GM21381 (cell line): ENCODE data around the gene MEAF6.
A peak's percentile ranks its signal among the peaks of the same experiment; 100 is the strongest.

Experiments used
- ATAC-seq: cut with Tn5 transposase; IDR thresholded peaks from one replicate; pipeline ENCODE4 v1.9.1; 2021; ENCODE audit warnings: mild to moderate bottlenecking, moderate library complexity; ENCODE audit not compliant: unreplicated experiment

Gene MEAF6

DNA sequence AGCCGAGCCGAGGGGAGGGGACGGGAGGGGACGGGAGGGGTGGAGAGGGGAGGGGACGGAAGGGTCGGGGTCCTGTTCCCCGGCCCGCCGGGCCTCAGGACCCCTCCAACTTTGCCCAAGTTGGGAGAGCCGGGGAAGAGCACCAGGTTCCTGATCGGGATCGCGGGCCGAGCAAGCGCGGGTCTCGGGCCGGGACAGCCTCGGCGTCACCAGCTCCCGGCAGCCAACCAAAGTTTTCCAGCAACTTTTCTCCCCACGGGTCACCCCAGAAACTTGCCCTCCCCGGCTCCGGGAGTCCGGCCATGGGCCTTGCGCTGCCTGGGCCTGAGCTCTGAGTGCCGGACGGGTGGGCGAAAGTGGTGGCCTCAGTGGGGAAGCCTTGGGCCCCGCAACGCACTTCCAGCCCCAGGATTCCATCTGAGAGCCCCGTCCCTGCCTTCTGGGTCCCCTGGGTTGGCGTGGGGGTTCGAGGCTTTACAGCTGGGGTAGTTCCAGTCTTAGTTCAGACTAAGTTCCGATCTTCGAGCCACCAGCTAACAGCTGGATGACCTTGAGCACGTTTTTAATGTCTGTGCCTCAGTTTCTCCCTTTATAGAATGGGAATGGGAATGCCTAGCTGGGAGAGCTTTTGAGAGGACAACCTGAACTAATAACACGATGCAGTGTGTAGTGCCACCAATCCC, 39.7 kb downstream of the MEAF6 start:
- peak; percentile 1 for ATAC-seq

- ATAC-seq = peak; percentile 60
Observed at GRCh38 chr1:37474046-37474696, 40.4 kb downstream of the MEAF6 start, which contains the start of gene ZC3H12A. TSS of gene ZC3H12A (plus strand) at chr1:37474580. CDS start at chr1:37475497, 917 bp downstream.

GRCh38 chr1:37473431-37474045, 41.0 kb downstream of the MEAF6 start:
- no peak for ATAC-seq

DNA sequence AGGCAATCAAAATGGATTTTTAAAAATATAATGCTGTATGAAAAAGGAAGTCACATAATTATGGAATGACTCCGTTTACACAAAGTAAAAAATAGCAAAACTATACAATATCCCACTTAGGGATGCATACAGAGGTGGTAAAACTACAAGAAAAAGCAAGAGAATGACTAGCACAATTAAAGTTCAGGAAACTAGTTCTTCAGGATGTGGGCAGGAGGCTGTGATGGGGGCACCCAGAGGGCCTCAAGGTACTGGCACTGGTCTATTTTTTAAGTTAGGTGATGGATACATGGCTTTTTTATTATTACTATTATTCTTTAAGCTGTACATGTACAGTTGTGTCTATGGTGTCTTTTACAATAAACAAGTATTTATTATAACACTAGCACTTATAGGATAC, 41.6 kb downstream of the MEAF6 start:
- ATAC-seq = no peak

DNA sequence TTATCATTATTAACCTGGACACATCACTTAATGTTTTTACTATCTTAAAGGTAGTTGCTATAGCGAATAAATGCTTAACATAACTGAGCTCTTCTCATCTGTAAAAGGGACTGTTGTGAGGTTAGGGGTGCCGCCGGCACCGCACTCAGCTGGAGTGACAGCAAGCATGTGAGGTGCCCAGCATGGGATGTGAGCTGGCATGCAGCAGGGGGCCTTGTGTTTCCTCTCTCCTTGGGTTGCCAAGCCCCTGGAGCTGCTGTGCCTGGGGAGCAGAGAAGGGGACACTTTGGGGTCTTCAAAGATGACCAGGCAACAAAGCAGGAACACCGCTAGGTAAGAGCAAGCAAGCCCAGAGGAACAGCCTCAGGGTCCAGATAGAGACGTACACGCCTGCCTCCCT, 42.3 kb downstream of the MEAF6 start:
- ATAC-seq = no peak

DNA sequence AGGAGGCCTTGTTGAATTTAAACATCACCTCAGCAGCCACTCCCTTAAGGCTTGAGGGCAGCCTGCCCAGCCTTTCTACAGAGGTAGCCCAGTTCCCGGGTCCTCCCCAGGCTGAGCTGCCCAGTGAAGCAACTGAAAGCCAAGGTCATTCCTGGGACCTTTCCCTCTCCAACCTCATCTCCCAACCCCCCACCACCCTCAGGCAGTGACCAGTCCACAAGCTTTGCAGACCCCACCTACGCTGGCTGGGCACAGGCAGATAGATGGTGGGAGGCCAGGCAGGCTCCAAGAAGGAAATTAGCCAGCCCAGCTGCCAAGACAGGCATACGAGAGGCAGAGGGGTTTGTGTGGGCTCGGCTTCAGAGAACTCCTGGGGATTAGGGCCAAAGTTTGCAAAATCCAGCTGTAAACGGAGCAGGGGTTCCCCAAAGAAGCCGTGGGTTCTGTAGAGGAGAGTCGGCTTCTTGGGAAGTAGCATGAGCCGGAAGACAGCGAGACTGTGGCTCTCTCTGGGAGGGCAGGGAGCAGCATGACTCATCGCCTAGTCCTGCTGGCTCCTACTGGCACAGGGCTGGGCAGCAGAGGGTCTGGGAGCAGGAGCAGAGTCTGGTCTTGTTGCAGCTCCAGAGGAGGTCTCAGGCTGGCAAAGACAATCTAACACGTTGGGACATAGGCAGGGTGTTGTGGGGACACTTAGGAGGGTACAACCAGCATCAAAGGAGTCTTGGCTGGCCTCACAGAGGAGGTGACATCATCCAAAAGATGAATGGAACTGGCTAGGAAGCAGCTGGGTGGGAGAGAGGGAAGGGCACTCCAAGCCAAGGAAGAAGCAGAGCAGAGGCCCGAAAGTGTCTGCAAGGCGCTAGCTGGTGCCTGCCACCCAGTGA, 43.0 kb downstream of the MEAF6 start:
- no peak for ATAC-seq

GRCh38 chr1:37469386-37469785, 45.2 kb downstream of the MEAF6 start:
- ATAC-seq = no peak

DNA sequence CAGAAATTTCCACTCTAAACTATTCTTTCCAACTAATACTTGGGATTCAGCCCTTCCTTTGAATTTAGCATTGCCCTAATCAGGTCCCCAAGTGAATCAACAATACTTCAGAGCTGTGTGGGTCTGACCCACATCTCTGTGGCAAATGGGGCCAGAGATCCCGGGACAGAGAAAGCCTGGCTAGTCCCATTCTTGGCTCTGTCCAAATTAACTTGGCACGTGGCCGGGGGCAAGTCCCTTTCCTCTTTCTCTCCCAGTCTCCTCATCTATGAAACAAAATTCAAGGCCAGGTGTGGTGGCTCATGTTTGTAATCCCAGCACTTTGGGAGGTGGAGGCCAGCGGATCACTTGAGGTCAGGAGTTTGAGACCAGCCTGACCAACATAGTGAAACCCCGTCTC, 46.5 kb downstream of the MEAF6 start:
- ATAC-seq = no peak

GRCh38 chr1:37465593-37466517, 48.7 kb downstream of the MEAF6 start:
- no peak for ATAC-seq

GRCh38 chr1:37464443-37464842, 50.1 kb downstream of the MEAF6 start:
- ATAC-seq = no peak

GRCh38 chr1:37461698-37462436, 52.7 kb downstream of the MEAF6 start:
- no peak for ATAC-seq

DNA sequence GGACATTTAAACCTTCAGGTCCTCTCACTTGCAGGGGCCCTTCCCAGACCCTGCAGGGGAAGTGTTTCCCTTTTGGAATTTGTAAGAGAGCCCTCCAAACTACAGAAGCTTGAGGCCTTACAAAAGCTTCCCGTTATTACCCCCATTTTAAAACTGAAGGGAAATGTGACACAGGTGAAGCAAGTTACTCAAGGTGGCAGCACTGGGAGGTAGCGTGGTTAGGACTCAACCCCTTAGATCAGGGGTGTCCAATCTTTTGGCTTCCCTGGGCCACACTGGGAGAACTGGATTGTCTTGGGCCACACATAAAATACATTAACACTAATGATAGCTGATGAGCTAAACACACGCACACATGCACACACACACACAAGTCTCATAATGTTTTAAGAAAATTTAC, 56.0 kb downstream of the MEAF6 start:
- ATAC-seq = no peak

DNA sequence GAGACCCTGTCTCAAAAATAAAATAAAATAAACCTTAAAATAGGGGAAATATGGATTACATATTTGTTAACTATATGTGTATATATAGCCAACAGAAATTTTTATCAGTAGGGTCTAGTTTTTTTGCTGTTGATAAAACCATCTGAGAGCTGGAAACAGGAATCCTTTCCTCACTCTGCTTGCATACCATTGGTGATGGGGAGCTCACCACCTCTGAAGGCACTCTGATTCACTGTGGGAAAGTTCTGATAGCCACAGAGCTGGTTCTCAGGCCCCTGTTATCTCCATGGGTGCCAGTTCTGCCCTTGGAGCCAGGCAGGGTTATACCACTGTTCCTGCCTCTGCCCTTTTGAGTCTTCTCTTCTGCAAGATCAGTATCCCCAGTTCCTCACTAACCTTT, 58.0 kb downstream of the MEAF6 start:
- no peak for ATAC-seq

DNA sequence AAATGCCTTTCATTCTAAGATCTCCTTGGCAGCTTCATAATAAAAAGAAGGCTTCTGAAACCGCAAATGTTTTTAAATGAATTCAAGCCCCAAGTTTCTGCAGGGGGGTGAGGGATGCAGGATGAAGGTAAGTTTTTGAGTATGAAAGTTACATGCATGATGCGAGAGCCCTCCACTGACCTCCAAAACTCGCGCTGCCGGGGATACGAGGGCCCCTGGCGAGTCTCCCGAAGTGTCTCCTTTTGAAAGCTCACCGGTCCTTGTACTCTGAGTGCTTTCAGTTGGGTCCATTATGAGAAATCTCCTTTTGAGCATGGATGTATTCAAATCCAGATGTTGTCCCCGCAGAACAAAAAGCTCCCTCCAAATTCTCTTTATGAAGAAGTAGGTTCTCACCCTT, 59.0 kb downstream of the MEAF6 start:
- no peak for ATAC-seq

DNA sequence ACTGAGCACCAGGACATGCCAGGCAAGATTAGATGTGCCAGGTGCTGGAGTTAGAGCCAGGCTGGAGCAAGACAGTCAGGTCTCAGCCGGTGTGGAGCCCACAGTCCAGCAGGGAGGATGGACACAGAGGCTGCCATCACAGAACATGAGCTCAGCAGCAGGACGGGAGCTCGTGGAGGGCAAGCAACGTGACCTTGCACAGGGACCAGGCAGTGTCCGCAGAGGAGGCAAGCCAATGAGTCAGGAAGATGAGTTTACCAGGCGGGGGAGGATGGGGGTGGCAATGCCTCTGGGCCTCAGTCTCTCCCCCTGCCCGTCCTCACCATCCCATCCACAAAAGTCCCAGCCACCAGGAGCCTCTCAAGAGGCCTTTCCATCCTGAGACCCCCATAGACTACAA, 60.9 kb downstream of the MEAF6 start:
- no peak for ATAC-seq

DNA sequence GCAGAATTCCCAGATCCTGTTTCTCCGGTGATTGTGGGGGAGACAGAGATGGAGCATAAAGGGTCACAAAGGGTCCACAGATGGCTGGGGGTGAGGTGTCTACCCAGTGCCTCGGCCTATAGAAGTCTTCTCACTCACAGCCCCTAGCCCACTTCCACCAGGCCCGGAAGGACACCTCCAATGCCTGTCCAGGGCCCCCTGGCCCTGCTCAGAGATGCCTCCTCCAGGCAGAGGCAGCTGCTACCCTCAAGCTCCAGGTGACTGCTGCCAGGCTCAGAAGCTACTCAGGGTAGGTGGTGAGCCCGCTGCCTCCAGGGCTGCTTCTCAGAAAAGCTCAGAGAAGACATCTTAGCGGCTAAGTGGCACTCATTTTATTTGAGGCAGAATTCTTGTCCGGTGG, 62.1 kb downstream of the MEAF6 start:
- ATAC-seq = no peak

DNA sequence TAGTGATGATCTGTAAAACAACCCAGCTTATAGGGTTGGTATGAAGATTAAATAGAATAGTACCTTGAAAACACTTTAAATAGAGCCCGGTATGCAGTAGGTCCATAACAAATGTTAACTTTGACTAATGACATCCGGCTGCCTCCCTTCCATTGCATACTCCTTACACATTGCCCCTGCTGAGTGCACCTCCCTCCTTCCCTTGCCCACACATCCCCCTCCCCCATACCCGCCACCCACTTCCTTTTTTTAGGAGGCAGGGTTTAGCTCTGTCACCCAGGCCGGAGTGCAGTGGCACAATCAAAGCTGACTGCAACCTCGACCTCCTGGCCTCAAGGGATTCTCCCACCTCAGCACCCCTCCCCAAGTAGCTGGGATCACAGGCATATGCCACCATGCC, 64.6 kb downstream of the MEAF6 start:
- ATAC-seq = no peak

GRCh38 chr1:37448691-37449417, 65.7 kb downstream of the MEAF6 start:
- no peak for ATAC-seq

DNA sequence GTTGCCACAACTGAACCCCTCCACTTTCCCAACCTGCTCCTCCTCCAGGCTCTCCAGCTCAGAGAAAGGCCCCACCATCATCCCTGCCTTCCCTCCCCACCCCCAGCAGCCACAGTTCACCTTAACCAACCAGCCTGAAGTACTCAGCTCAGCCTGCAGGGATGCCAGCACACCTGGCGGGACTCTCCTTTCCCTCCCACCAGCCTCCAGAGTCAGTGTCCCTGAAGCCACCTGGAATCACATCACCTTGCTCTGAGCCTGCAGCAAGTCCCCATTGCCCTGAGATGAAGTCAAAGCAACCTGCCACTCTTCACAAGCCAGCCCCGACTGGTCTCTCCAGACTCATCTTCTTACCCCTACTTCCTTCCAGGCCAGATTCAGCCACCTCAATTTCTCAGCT, 66.4 kb downstream of the MEAF6 start:
- no peak for ATAC-seq
